GM20431 (cell line): ENCODE data around the gene UTP4.

Experiments used
- in situ Hi-C: fragments of 300-500 bp; cut with MseI, MboI; formaldehyde crosslinking; loops from one replicate; pipeline ENCODE4 v1.15.0; 2020; ENCODE audit warnings: low sequenced_read_pairs; ENCODE audit not compliant: unreplicated experiment

Gene UTP4

GRCh38 chr16:69195369-69196029, 63.0 kb downstream of the UTP4 start:
- in situ Hi-C loops = no loop called here

- in situ Hi-C loops = no loop called here
Measured at GRCh38 chr16:69197573-69197972, 65.1 kb downstream of the UTP4 start.

- in situ Hi-C loops = no loop called here
Measured at GRCh38 chr16:69199382-69199781, 66.9 kb downstream of the UTP4 start.

- in situ Hi-C loops = no loop called here
Measured at GRCh38 chr16:69201291-69201690, 68.8 kb downstream of the UTP4 start.

GRCh38 chr16:69201787-69202186, 69.3 kb downstream of the UTP4 start:
- in situ Hi-C loops = no loop called here

GRCh38 chr16:69204172-69204571, 71.7 kb downstream of the UTP4 start:
- in situ Hi-C loops = no loop called here

- in situ Hi-C loops = no loop called here
Measured at GRCh38 chr16:69209735-69210134, 77.3 kb downstream of the UTP4 start.

- in situ Hi-C loops = no loop called here
Measured at GRCh38 chr16:69217433-69217832, 85.0 kb downstream of the UTP4 start.
